HEK293T (cell line): ENCODE measurements around the gene PARP12.

Experiments used
- CTCF ChIA-PET: fragments of 350-600 bp; formaldehyde crosslinking; extraction: SDS; loops from one replicate; lab custom pipeline; 2021; ENCODE audit warnings: antibody characterized with exemption, inconsistent platforms; lab: Yijun Ruan, JAX
- POLR2A ChIA-PET: fragments of 350-600 bp; formaldehyde crosslinking; extraction: SDS; loops from one replicate; lab custom pipeline; 2020; ENCODE audit warnings: antibody characterized with exemption, inconsistent platforms; lab: Yijun Ruan, JAX
- DNase-seq: peaks from one replicate; pipeline ENCODE4 v3.0.0; 2012; ENCODE audit warnings: mixed read lengths; ENCODE audit errors: extremely low spot score
- ARNT ChIP-seq: fragments of 450-650 bp; IDR thresholded peaks from 2 replicates; pipeline ENCODE4 v1.6.1; 2017; ENCODE audit warnings: mild to moderate bottlenecking
- BHLHE40 ChIP-seq: fragments of 450-650 bp; IDR thresholded peaks from 2 replicates; pipeline ENCODE4 v1.6.1; 2016; ENCODE audit warnings: mild to moderate bottlenecking, moderate library complexity, borderline replicate concordance
- CTBP1 ChIP-seq: fragments of 450-650 bp; IDR thresholded peaks from 2 replicates; pipeline ENCODE4 v1.6.1; 2016; ENCODE audit warnings: borderline replicate concordance
- ELF4 ChIP-seq: fragments of 450-650 bp; IDR thresholded peaks from 2 replicates; pipeline ENCODE4 v1.6.1; 2017; ENCODE audit warnings: antibody characterized with exemption
- FOXA1 ChIP-seq: fragments of 450-650 bp; IDR thresholded peaks from 2 replicates; pipeline ENCODE4 v1.6.1; 2016; ENCODE audit warnings: mild to moderate bottlenecking
- FOXK2 ChIP-seq: fragments of 450-650 bp; IDR thresholded peaks from 2 replicates; pipeline ENCODE4 v1.6.1; 2016; ENCODE audit warnings: mild to moderate bottlenecking
- FOXM1 ChIP-seq: fragments of 450-650 bp; IDR thresholded peaks from 2 replicates; pipeline ENCODE4 v1.6.1; 2017; ENCODE audit warnings: mild to moderate bottlenecking, borderline replicate concordance
- HDGF ChIP-seq: fragments of 450-650 bp; IDR thresholded peaks from 2 replicates; pipeline ENCODE4 v1.6.1; 2017; ENCODE audit warnings: antibody characterized with exemption, borderline replicate concordance
- L3MBTL2 ChIP-seq: fragments of 450-650 bp; conservative IDR thresholded peaks from 2 replicates; pipeline ENCODE4 v1.6.1; 2016; ENCODE audit warnings: mild to moderate bottlenecking
- NFRKB ChIP-seq: fragments of 450-650 bp; IDR thresholded peaks from 2 replicates; pipeline ENCODE4 v1.6.1; 2016; ENCODE audit warnings: mild to moderate bottlenecking, moderate library complexity
- SP1 ChIP-seq: fragments of 450-650 bp; IDR thresholded peaks from 2 replicates; pipeline ENCODE4 v1.6.1; 2017
- SUZ12 ChIP-seq: fragments of 450-650 bp; IDR thresholded peaks from 2 replicates; pipeline ENCODE4 v1.6.1; 2016; ENCODE audit warnings: mild to moderate bottlenecking
- TARDBP ChIP-seq: fragments of 450-650 bp; IDR thresholded peaks from 2 replicates; pipeline ENCODE4 v1.6.1; 2016
- ZNF384 ChIP-seq: fragments of 450-650 bp; IDR thresholded peaks from 2 replicates; pipeline ENCODE4 v1.6.1; 2016
- TF ChIP-seq, protein P1 (sequence below): fragments of 450-650 bp; IDR thresholded peaks from 2 replicates; pipeline ENCODE4 v1.6.1; 2016

The PARP12 gene

DNA sequence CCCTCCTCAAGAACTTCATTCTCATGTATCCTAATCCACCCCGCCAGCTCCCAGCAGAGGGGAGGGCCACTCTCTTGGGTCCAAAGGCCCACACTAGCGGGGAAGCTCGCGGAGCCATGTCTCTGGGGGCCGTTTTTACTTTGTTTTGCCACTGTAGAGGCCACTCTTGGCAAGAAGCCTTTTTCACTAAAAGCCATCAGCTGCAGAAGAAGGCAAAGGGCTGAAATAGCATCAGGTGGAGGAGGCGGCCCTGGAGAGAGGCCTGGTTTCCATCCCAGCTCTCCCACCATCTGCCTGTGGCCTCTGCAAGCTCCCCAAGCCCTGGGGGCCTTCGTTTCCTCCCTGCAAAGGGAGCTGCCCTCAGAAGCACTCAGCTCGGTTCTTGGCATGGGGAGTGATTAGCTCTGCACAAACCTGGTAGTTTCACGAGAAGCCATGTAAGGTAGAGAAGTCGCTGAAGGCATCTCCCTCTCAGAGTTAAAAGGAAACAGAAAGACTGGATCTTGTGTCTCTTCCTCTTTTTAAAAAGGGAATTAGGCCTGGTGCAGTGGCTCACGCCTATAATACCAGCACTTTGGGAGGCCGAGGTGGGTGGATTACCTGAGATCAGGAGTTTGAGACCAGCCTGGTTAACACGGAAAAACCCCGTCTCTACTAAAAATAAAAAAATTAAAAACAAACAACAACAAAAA, 70.3 kb downstream of the PARP12 start:
- no peak for TF ChIP-seq BHLHE40
- TF ChIP-seq ZNF384 = no peak
- TF ChIP-seq ELF4 = no peak

DNA sequence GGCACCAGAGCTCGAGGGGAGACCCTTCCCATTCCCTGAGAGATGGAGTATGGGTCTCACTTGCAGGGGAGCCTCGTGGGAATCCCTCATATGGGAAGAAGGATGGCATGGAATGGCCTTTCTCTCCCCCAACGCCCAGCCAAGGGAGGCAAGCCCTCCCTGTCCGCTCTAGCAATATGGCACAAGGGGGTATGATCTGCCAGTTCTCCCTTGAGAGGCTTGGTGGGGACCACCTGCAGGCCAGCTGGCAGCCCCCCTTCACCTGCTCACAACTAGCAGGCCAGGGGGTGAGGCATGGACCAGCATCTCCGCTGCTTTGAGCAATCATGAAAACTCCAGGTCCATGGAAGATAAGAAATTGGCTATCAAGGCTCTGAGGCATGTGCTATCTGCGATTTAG, 70.8 kb downstream of the PARP12 start:
- DNase-seq = no peak
- CTCF ChIA-PET = interaction anchor here (1.2 to 1.7 kb wide), 2 partner anchors 11 to 350 kb away, joined by 3 to 4 read pairs; no protein-coding TSS in a partner anchor
- TF ChIP-seq ARNT (no peak), TARDBP (no peak), SP1 (no peak), FOXM1 (no peak), HDGF (no peak), NFRKB (no peak), SUZ12 (no peak), FOXK2 (no peak), FOXA1 (no peak)
- TF ChIP-seq, protein P1, sequence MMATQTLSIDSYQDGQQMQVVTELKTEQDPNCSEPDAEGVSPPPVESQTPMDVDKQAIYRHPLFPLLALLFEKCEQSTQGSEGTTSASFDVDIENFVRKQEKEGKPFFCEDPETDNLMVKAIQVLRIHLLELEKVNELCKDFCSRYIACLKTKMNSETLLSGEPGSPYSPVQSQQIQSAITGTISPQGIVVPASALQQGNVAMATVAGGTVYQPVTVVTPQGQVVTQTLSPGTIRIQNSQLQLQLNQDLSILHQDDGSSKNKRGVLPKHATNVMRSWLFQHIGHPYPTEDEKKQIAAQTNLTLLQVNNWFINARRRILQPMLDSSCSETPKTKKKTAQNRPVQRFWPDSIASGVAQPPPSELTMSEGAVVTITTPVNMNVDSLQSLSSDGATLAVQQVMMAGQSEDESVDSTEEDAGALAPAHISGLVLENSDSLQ = no peak
- POLR2A ChIA-PET = no interaction called here

More for the DNA sequence above, 70.3 kb downstream of the PARP12 start:
- ChIA-PET CTCF (interaction anchor here (0.6 to 1.7 kb wide), 3 partner anchors 10 to 350 kb away, joined by 3 to 5 read pairs (median 4); no protein-coding TSS in a partner anchor), POLR2A (no interaction called here)
- DNase-seq = no peak

DNA sequence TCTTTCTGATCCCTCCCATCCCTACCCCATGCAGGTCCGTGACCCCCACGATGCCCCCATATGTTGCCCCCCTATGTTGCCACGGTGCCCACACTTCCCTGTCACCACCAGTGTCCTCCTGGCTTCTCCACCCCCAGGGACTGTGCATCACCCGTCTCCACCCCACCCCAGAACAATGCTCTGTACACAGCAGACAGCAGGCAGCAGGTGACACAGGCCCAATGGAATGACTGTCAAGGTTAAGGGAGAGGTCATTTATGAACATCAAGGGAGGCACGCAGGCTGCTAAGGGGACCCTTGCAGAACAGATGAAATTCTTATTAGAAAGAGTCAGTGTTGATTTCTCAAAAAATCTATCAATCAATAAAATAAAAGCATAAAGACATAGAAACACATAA, 71.5 kb downstream of the PARP12 start:
- TF ChIP-seq CTBP1 (no peak), TARDBP (no peak), FOXA1 (no peak)
- TF ChIP-seq, protein P1 = no peak
- POLR2A ChIA-PET = no interaction called here
- DNase-seq = no peak
- CTCF ChIA-PET = no interaction called here

DNA sequence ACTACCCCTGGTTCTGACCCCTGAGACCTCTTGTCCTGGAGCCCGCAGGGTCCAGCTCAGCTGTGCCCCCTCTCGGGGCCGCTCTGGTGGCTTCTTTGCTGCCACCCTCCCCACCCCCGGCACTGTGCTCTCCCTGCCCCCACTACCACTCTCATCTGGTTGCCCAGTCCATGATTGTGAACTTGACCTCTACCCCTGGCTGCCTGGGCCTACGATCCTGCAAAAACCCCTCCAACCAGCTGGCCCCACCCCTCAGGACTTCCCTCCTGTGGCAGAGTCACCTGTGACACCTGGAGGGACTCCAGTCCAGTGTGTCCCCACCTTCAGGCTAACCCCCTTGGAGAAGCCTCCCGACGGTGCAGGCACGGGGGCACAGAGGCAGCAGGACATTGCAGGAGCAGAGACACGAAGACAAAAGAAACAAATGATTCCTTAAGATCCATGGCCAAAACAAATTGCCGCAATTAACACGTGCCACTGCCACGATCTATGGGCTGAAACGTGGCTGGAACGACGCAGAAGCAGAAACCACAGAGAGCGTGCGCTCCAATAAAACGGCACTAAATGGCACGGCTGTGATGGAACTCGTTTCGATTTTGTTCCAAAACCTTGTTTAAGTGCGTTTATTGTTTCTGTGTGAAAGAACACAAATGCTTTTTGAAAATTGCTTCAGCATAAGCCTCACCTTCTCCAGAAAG, 72.0 kb downstream of the PARP12 start:
- DNase-seq = no peak
- CTCF ChIA-PET = interaction anchor here (3.6 kb wide), 1 partner anchor 12 kb away, joined by 13 read pairs; no protein-coding TSS in a partner anchor
- TF ChIP-seq NFRKB = no peak
- no peak for TF ChIP-seq L3MBTL2
- no peak for TF ChIP-seq TARDBP
- no peak for TF ChIP-seq FOXK2
- TF ChIP-seq FOXA1 = no peak
- no peak for TF ChIP-seq SUZ12
- POLR2A ChIA-PET = no interaction called here

DNA sequence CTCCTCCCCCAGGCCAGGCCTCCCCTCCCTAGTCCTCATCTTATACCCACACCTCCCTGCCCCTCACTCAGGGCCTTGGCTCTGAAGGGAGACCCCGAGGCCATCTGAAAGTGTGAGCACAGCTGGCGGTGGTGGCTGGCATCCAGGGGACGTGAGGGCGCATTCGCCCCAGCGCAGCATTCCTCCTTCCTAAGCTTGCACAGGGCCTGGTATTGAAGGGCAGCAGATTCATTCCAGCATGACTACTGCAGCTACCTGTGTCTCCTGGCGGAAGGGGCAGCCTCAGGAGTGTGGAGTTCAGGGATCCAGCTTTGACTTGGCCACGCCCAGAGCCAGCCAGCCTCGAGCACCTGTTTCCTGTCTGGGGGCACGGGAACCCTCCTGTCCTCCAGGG, 72.6 kb downstream of the PARP12 start:
- POLR2A ChIA-PET = no interaction called here
- no peak for DNase-seq
- no peak for TF ChIP-seq ARNT
- TF ChIP-seq BHLHE40 = no peak
- TF ChIP-seq, protein P1 = no peak
- TF ChIP-seq CTBP1 = no peak
- TF ChIP-seq L3MBTL2 = no peak
- CTCF ChIA-PET = interaction anchor here (3.6 kb wide), 1 partner anchor 12 kb away, joined by 13 read pairs; no protein-coding TSS in a partner anchor

DNA sequence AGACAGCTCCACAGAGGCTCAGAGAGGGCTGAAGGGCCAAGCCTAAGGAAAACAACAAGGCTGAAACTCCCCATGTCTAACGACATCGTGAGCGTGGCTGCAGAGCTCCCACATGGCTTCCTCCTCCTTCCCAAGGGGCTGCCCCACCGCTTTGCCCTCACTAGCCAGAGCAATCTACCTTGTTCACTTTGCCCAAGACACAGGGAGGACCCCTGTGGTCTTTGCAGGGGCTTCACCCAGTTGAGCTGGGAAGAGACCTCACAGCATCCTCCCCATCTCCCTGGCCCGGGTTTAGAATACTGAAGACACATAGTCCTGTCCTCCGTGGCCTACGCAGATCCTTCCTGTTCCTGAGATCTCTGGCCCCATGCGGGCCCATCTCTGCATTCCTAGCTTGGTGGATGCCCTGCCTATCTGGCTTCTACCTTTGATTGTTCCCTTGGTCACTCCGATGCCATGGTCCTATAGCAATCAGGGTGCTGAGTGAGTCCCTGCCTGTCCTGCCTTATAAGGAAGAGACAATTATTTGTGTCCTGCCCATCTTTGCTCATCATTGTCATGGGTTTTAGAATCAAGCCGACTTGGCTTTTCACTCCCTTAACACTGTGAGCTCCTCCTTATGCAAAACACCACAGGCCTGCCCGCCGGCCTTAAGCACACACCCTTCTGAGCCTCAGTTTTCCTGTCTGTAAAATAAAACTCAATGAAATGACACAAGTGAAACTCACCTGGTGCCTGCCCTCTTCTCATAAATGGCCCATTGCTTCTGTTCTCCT, 73.2 kb downstream of the PARP12 start:
- ChIA-PET POLR2A (no interaction called here), CTCF (interaction anchor here (0.5 to 3.6 kb wide), 2 partner anchors 13 to 401 kb away, joined by 4 to 13 read pairs; no protein-coding TSS in a partner anchor)
- DNase-seq = no peak
- TF ChIP-seq ELF4 = no peak
